Vagina (tissue), 2 donors: ENCODE measurements around the gene MIOX. TPM values are rescaled to one million over a fixed set of nuclear protein-coding genes. Genes with fewer than 3 reads are reported as not detected.

Experiments
- DNase-seq, 2 donors: peaks; one replicate each; pipeline ENCODE4 v3.0.0-alpha.2; 2017; ENCODE audit errors: extremely low spot score in 2 of 2
- H3K27ac ChIP-seq: fragments of 200-600 bp; sonication (generic); one replicate; pipeline ENCODE4 v1.5.1; 2019
- H3K27me3 ChIP-seq: fragments of 200-600 bp; sonication (generic); one replicate; pipeline ENCODE4 v1.5.1; 2019
- H3K36me3 ChIP-seq, 2 donors: fragments of 200-600 bp; sonication (generic); one replicate each; pipeline ENCODE4 v1.5.1; 2017 to 2019
- H3K4me1 ChIP-seq: fragments of 200-600 bp; sonication (generic); one replicate; pipeline ENCODE4 v1.5.1; 2019
- H3K4me3 ChIP-seq, 2 donors: fragments of 200-600 bp; sonication (generic); 1 replicate in 1 of 2; 2 replicates in 1 of 2; pipeline ENCODE4 v1.5.1; 2016 to 2019
- H3K9me3 ChIP-seq: fragments of 200-600 bp; sonication (generic); one replicate; pipeline ENCODE4 v1.5.1; 2019
- CTCF ChIP-seq, 3 experiments: fragments of 450-650 bp in 2 of 3; fragments of 200-600 bp in 1 of 3; sonication (generic) in 1 of 3; IDR thresholded peaks; one replicate each; pipeline ENCODE4 v1.5.1; 2017 to 2019; ENCODE audit warnings: antibody characterized with exemption in 3 of 3, mild to moderate bottlenecking in 2 of 3, moderate library complexity in 2 of 3
- POLR2A ChIP-seq, 2 donors: fragments of 450-650 bp; IDR thresholded peaks; one replicate each; pipeline ENCODE4 v1.6.1; 2017; ENCODE audit warnings: antibody characterized with exemption in 2 of 2, mild to moderate bottlenecking in 2 of 2, moderate library complexity in 2 of 2
- POLR2AphosphoS5 ChIP-seq, 2 donors: sonication (generic); formaldehyde crosslinking; IDR thresholded peaks; one replicate each; pipeline ENCODE4 v1.9.0; 2017; ENCODE audit warnings: antibody characterized with exemption in 2 of 2, mild to moderate bottlenecking in 2 of 2, low read depth in 1 of 2; ENCODE audit not compliant: insufficient read depth in 1 of 2
- intact Hi-C: fragments of 100-400 bp; cut with DNase I; formaldehyde crosslinking; loops from one replicate; pipeline ENCODE4 v1.15.1; 2023
- total RNA-seq: library from RNA; depleted of rRNA; stranded (reverse); fragments of >200 nt; gene quantifications from one replicate; pipeline ENCODE4 v1.2.3, GENCODE V29; 2016

Gene MIOX
- total RNA-seq, 1 donor from 2014 or later, result not detected

- Histone ChIP-seq H3K27ac (no peak overlapping the region), H3K27me3 (no peaks in the 10 kb centered on the region), H3K36me3 (peaks cover 0 to 41% of the 10 kb centered on the region in 2 donors), H3K4me3 (no peak overlapping the region), H3K9me3 (no peaks in the 10 kb centered on the region), H3K4me1 (peaks cover 10% of the 10 kb centered on the region)
- intact Hi-C loops, result no loop called here
- no peak for TF ChIP-seq CTCF (IDR thresholded peaks at IDR 0.05)
- TF ChIP-seq POLR2AphosphoS5 (IDR thresholded peaks at IDR 0.05; ENCODE audit: insufficient read depth in 1 of 2, low read depth in 1 of 2), result no peak
- no peak for TF ChIP-seq POLR2A (IDR thresholded peaks at IDR 0.05)
- DNase-seq, result no peak
Measured at GRCh38 chr22:50447576-50448551, 38.8 kb upstream of the MIOX start.

- no peak overlapping the region for H3K4me3 ChIP-seq
- H3K27ac ChIP-seq, result no peak overlapping the region
- TF ChIP-seq POLR2AphosphoS5 (IDR thresholded peaks at IDR 0.05; ENCODE audit: insufficient read depth in 1 of 2, low read depth in 1 of 2), result no peak
- no peak for TF ChIP-seq POLR2A (IDR thresholded peaks at IDR 0.05)
- no peak for TF ChIP-seq CTCF (IDR thresholded peaks at IDR 0.05)
- no peaks in the 10 kb centered on the region for H3K4me1 ChIP-seq
- no peak for DNase-seq
- no peaks in the 10 kb centered on the region for H3K9me3 ChIP-seq
- peaks cover 0 to 65% of the 10 kb centered on the region in 2 donors for H3K36me3 ChIP-seq
- intact Hi-C loops, result no loop called here
- no peaks in the 10 kb centered on the region for H3K27me3 ChIP-seq
Measured at GRCh38 chr22:50452649-50453048, 34.0 kb upstream of the MIOX start.

- Histone ChIP-seq H3K27ac (no peak overlapping the region), H3K27me3 (no peaks in the 10 kb centered on the region), H3K9me3 (no peaks in the 10 kb centered on the region), H3K4me1 (no peaks in the 10 kb centered on the region), H3K36me3 (peaks cover 0 to 71% of the 10 kb centered on the region in 2 donors), H3K4me3 (no peak overlapping the region)
- TF ChIP-seq POLR2A (IDR thresholded peaks at IDR 0.05) (no peak), POLR2AphosphoS5 (IDR thresholded peaks at IDR 0.05; ENCODE audit: insufficient read depth in 1 of 2, low read depth in 1 of 2) (no peak), CTCF (IDR thresholded peaks at IDR 0.05) (no peak)
- no peak for DNase-seq
- intact Hi-C loops, result no loop called here
Measured at GRCh38 chr22:50454556-50455075, 32.0 kb upstream of the MIOX start.

- Histone ChIP-seq H3K9me3 (no peaks in the 10 kb centered on the region), H3K27ac (no peak overlapping the region), H3K27me3 (no peaks in the 10 kb centered on the region), H3K4me3 (no peak overlapping the region), H3K4me1 (no peaks in the 10 kb centered on the region), H3K36me3 (peaks cover 0 to 72% of the 10 kb centered on the region in 2 donors)
- intact Hi-C loops, result no loop called here
- TF ChIP-seq CTCF (IDR thresholded peaks at IDR 0.05), result no peak
- no peak for TF ChIP-seq POLR2A (IDR thresholded peaks at IDR 0.05)
- no peak for TF ChIP-seq POLR2AphosphoS5 (IDR thresholded peaks at IDR 0.05; ENCODE audit: insufficient read depth in 1 of 2, low read depth in 1 of 2)
- no peak for DNase-seq
Measured at GRCh38 chr22:50455201-50455600, 31.5 kb upstream of the MIOX start.

GRCh38 chr22:50456026-50456425 lies 30.6 kb upstream of the MIOX start:
- TF ChIP-seq POLR2AphosphoS5 (IDR thresholded peaks at IDR 0.05; ENCODE audit: insufficient read depth in 1 of 2, low read depth in 1 of 2), result no peak
- no peak for TF ChIP-seq CTCF (IDR thresholded peaks at IDR 0.05)
- no peaks in the 10 kb centered on the region for H3K4me1 ChIP-seq
- intact Hi-C loops, result no loop called here
- H3K9me3 ChIP-seq, result no peaks in the 10 kb centered on the region
- DNase-seq, result no peak
- H3K36me3 ChIP-seq, result peaks cover 0 to 78% of the 10 kb centered on the region in 2 donors
- H3K4me3 ChIP-seq, result no peak overlapping the region
- H3K27ac ChIP-seq, result no peak overlapping the region
- no peaks in the 10 kb centered on the region for H3K27me3 ChIP-seq
